Measurements from ENCODE around the gene NRSN2. TPM values are rescaled to one million over a fixed set of nuclear protein-coding genes. Genes with fewer than 3 reads are reported as not detected.
A peak's percentile ranks its signal among the peaks of the same experiment; 100 is the strongest.

The NRSN2 gene
- total and polyA plus RNA-seq, 2 experiments from 2014 or later = 111 to 170 TPM

GRCh38 chr20:301886-302848 is 44.7 kb upstream of the NRSN2 start:
- DNase-seq (ENCODE audit: low read depth in 1 of 2, low spot score in 1 of 2) = no peak
- Histone ChIP-seq H3K4me3 (no peak overlapping the region), H3K27ac (peak overlapping the region; percentile 85), H3K4me1 (ENCODE audit: low read depth) (peaks cover 34% of the 10 kb centered on the region), H3K27me3 (no peaks in the 10 kb centered on the region), H3K36me3 (no peaks in the 10 kb centered on the region), H3K9me3 (ENCODE audit: low read depth) (no peaks in the 10 kb centered on the region)
- no peak for TF ChIP-seq CTCF (IDR thresholded peaks at IDR 0.05; ENCODE audit: low read depth, low read length)

- TF ChIP-seq CTCF (IDR thresholded peaks at IDR 0.05; ENCODE audit: low read depth, low read length) = no peak
- H3K27ac ChIP-seq = no peak overlapping the region
- no peaks in the 10 kb centered on the region for H3K36me3 ChIP-seq
- no peaks in the 10 kb centered on the region for H3K27me3 ChIP-seq
- no peak overlapping the region for H3K4me3 ChIP-seq
- DNase-seq (ENCODE audit: low read depth in 1 of 2, low spot score in 1 of 2) = no peak
- H3K4me1 ChIP-seq (ENCODE audit: low read depth) = peaks cover 29% of the 10 kb centered on the region
- H3K9me3 ChIP-seq (ENCODE audit: low read depth) = no peaks in the 10 kb centered on the region
Measured at GRCh38 chr20:305745-306144, 41.2 kb upstream of the NRSN2 start.

- Histone ChIP-seq H3K9me3 (ENCODE audit: low read depth) (no peaks in the 10 kb centered on the region), H3K36me3 (no peaks in the 10 kb centered on the region), H3K27me3 (no peaks in the 10 kb centered on the region), H3K4me1 (ENCODE audit: low read depth) (peaks cover 14% of the 10 kb centered on the region), H3K27ac (peak overlapping the region; percentile 97), H3K4me3 (no peak overlapping the region)
- no peak for TF ChIP-seq CTCF (IDR thresholded peaks at IDR 0.05; ENCODE audit: low read depth, low read length)
- no peak for DNase-seq (ENCODE audit: low read depth in 1 of 2, low spot score in 1 of 2)
Measured at GRCh38 chr20:308427-309038, 38.4 kb upstream of the NRSN2 start.

- Histone ChIP-seq H3K27ac (peak overlapping the region; percentile 97), H3K9me3 (ENCODE audit: low read depth) (no peaks in the 10 kb centered on the region), H3K4me1 (ENCODE audit: low read depth) (peaks cover 14% of the 10 kb centered on the region), H3K36me3 (no peaks in the 10 kb centered on the region), H3K4me3 (peak overlapping the region; percentile 35), H3K27me3 (no peaks in the 10 kb centered on the region)
- TF ChIP-seq CTCF (IDR thresholded peaks at IDR 0.05; ENCODE audit: low read depth, low read length) = no peak
- DNase-seq (ENCODE audit: low read depth in 1 of 2, low spot score in 1 of 2) = peak; percentile 27 to 53
Measured at GRCh38 chr20:309306-309840, 37.5 kb upstream of the NRSN2 start.

GRCh38 chr20:309841-310644 is 36.9 kb upstream of the NRSN2 start:
- Histone ChIP-seq H3K36me3 (no peaks in the 10 kb centered on the region), H3K9me3 (ENCODE audit: low read depth) (no peaks in the 10 kb centered on the region), H3K27me3 (no peaks in the 10 kb centered on the region), H3K4me1 (ENCODE audit: low read depth) (peaks cover 14% of the 10 kb centered on the region), H3K27ac (peak overlapping the region; percentile 97), H3K4me3 (peak overlapping the region; percentile 35)
- TF ChIP-seq CTCF (IDR thresholded peaks at IDR 0.05; ENCODE audit: low read depth, low read length) = no peak
- peak; percentile 100 for DNase-seq (ENCODE audit: low read depth in 1 of 2, low spot score in 1 of 2)

Measured in cardiac muscle cell (in vitro differentiated cells and primary cell).